ENCODE data around the gene MC1R.

- no peak for TF ChIP-seq EP300 (IDR thresholded peaks at IDR 0.05)
- TF ChIP-seq CTCF (IDR thresholded peaks at IDR 0.05), result no peak
- no peak for TF ChIP-seq RNF2 (IDR thresholded peaks at IDR 0.05; ENCODE audit: borderline replicate concordance, low read depth)
- TF ChIP-seq POLR2A (IDR thresholded peaks at IDR 0.05; ENCODE audit: low read length), result no peak
- TF ChIP-seq HOXB5 (CRISPR knock-in tag; IDR thresholded peaks at IDR 0.05), result no peak
- TF ChIP-seq CEBPB (IDR thresholded peaks at IDR 0.05), result no peak
- no peak for TF ChIP-seq SREBF2 (IDR thresholded peaks at IDR 0.05)
- TF ChIP-seq ZC3H11A (IDR thresholded peaks at IDR 0.05), result no peak
Observed at GRCh38 chr16:89931964-89932363, 13.3 kb downstream of the MC1R start.

All from A549 (cell line).